ENCODE results near the gene EHBP1.

DNA sequence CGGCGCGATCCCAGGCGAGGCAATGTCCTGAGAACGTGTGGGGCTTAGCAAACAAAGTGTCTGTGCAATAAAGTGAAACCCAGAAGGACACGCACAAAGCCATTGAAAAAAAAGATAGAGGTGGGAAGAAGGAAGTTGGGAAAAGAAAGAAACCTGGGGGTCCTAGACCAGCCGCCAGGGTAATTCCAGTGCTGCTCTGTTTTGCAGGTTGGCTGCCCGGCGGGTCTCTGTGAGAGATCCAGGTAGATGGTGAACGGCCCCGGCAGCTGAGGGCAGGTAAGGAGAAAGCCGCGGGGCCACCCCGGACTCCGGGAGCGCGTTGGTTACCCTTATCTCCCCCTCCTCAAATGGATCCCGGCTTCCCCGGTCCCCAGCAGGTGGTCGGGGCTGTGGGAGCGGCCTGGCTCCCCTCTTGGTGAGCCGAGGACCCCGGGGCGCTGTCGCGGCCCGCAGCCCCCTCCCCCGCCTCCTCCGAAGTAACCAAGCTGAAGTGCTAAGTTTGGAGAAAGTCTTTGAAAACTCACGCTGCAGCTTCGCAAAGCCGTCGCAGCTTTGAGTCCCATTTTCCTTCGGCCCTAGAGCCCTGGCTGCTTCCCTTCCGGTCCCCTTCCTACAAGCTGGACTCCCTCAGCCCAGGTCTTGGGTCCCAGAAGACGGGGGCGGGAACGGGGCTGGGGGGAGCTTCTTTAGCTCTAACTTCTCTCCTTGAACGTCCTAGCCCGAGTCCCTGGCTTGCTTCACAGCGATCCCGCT is 345.7 kb downstream of the EHBP1 start:
- TF ChIP-seq, protein P1, sequence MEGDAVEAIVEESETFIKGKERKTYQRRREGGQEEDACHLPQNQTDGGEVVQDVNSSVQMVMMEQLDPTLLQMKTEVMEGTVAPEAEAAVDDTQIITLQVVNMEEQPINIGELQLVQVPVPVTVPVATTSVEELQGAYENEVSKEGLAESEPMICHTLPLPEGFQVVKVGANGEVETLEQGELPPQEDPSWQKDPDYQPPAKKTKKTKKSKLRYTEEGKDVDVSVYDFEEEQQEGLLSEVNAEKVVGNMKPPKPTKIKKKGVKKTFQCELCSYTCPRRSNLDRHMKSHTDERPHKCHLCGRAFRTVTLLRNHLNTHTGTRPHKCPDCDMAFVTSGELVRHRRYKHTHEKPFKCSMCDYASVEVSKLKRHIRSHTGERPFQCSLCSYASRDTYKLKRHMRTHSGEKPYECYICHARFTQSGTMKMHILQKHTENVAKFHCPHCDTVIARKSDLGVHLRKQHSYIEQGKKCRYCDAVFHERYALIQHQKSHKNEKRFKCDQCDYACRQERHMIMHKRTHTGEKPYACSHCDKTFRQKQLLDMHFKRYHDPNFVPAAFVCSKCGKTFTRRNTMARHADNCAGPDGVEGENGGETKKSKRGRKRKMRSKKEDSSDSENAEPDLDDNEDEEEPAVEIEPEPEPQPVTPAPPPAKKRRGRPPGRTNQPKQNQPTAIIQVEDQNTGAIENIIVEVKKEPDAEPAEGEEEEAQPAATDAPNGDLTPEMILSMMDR (IDR thresholded peaks at IDR 0.05), result no peak
- TF ChIP-seq POLR2A (IDR thresholded peaks at IDR 0.05), result no peak

Measured in uterus (tissue), 2 donors.